NCI-H345 treated with DMSO at 0.1 percent for 48 hours (cell line): ENCODE data around the gene EXOC2.
"Not testable (repeated sequence)": the region's sequence is repeated elsewhere in the genome, so short reads cannot be mapped to it uniquely, and the experiment has no call there.

Experiments used
- DNase-seq: peaks from one replicate; lab custom pipeline; 2025; ENCODE audit not compliant: unreplicated experiment; lab: John Stamatoyannopoulos, UW

EXOC2 gene

GRCh38 chr6:680251-680650 is 12.7 kb downstream of the EXOC2 start:
- no peak for DNase-seq

GRCh38 chr6:679282-679681 is 13.7 kb downstream of the EXOC2 start:
- DNase-seq: no peak

GRCh38 chr6:678520-678919 is 14.4 kb downstream of the EXOC2 start:
- DNase-seq: no peak

GRCh38 chr6:677919-678318 is 15.0 kb downstream of the EXOC2 start:
- DNase-seq: no peak

- DNase-seq: no peak
These were observed 18.0 kb downstream of the EXOC2 start for GRCh38 chr6:674956-675355.

GRCh38 chr6:674406-674805 is 18.5 kb downstream of the EXOC2 start:
- no peak for DNase-seq

GRCh38 chr6:667253-667927 is 25.5 kb downstream of the EXOC2 start:
- no peak for DNase-seq

- no peak for DNase-seq
These were observed 27.3 kb downstream of the EXOC2 start for GRCh38 chr6:665403-666267.

GRCh38 chr6:663788-664187 is 29.2 kb downstream of the EXOC2 start:
- DNase-seq: not testable (repeated sequence)

GRCh38 chr6:659716-660581 is 33.0 kb downstream of the EXOC2 start:
- DNase-seq: no peak

- no peak for DNase-seq
These were observed 34.7 kb downstream of the EXOC2 start for GRCh38 chr6:658244-658643.

- no peak for DNase-seq
These were observed 35.2 kb downstream of the EXOC2 start for GRCh38 chr6:657743-658142.

- no peak for DNase-seq
These were observed 36.3 kb downstream of the EXOC2 start, which contains the start of gene HUS1B for GRCh38 chr6:656460-657252. Gene HUS1B (minus strand): TSS chr6:657100. CDS start chr6:656944, 156 bp downstream.

GRCh38 chr6:654136-654535 is 38.8 kb downstream of the EXOC2 start:
- no peak for DNase-seq

GRCh38 chr6:652865-653264 is 40.1 kb downstream of the EXOC2 start:
- DNase-seq: no peak

GRCh38 chr6:650098-650497 is 42.8 kb downstream of the EXOC2 start:
- no peak for DNase-seq

GRCh38 chr6:642805-643204 is 50.1 kb downstream of the EXOC2 start:
- DNase-seq: no peak

GRCh38 chr6:641225-641985 is 51.5 kb downstream of the EXOC2 start:
- no peak for DNase-seq

GRCh38 chr6:636488-636887 is 56.5 kb downstream of the EXOC2 start:
- no peak for DNase-seq

GRCh38 chr6:635233-635632 is 57.7 kb downstream of the EXOC2 start:
- no peak for DNase-seq
